ENCODE data around the gene ETF1.
"Not testable (repeated sequence)": the region's sequence is repeated elsewhere in the genome, so short reads cannot be mapped to it uniquely, and the experiment has no call there.

The ETF1 gene

DNA sequence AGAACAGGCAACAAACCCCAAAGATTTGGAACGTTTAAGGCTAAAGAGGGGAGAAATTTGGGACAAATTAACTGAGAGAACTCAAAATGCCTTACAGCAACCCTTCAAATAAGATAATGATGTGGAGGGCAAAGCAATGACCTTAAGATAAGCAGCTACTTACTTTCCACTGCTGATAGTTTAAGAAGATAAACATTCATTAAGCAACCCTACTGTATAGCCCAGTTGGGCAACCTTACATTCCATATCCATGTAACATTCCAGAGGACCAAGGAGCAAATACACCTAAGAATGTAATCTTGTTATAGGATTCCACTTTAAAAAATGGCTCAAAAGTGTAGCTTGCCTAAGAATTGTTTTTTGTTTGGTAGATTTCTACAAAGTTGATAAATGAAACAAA, 14.8 kb downstream of the ETF1 start:
- DNase-seq: no peak

GRCh38 chr5:138527170-138527569, 15.9 kb downstream of the ETF1 start:
- DNase-seq: no peak

- no peak for DNase-seq
Measured at GRCh38 chr5:138523406-138523805, 19.6 kb downstream of the ETF1 start.

- DNase-seq: no peak
Measured at GRCh38 chr5:138520971-138521370, 22.1 kb downstream of the ETF1 start.

DNA sequence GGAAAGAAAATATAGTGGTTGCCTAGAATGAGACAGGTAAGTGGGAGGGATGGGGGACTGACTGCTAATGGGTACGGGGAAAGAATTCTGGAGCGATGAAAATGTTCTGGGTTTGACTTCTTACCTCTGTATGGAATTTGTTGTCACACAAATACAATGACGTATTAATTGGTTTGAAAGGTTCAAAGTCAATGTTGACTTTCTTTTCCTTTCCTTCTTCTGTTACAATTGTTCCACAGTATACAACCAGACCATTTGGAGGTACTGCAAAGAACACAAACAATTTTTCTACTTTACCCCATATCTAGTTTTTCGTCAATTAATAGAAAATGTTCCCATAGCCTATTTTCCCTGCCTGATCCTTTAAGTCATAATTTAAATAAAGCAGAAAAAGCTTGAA, 25.6 kb downstream of the ETF1 start:
- no peak for DNase-seq

DNA sequence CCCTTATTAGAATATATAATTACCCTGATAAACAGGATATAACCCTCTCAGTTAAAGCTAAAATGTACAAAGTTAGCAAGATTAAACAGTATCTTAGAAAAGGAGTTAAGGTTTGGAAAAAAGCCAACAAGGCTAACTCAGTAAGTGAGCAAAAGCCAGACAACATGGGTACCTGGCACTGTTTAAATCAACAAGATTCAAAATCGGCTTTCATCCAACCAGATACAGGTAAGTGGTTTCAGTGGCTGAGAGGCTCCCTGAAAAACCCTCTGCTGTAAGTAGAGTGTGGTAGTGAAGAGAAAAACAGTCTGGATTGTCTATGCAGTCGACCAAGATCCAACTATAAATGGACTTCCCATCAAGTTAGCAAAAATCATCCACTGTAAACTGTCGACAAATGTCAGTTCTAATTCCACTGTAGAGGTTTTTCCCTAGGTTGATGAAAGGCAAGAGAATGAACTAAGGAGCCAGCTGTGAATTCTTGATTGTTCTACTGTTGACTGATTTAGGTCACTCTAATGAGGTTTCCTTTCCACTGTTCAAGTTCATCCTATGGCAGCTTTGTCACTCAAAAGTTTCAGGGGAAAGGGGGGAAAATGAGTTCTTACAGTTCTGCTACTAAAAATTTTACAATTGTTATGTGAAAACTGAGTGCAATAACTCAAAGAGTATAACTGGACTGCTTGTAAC, 27.3 kb downstream of the ETF1 start:
- no peak for DNase-seq

DNA sequence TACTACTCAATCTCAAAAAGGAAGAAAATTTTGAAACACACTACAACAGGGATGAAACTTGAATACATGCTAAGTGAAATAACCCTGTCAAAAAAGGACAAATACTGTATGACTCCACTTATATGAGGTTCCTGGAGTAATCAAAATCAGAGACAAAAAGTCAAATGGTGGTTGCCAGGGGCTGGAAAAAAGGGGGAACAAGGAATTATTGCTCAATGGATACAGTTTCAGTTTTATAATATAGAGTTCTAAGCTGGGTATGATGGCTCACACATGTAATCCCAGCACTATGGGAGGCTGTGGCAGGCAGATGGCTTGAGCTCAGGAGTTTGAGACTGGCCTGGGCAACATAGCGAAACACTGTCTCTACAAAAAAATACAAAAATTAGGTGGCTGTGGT, 29.0 kb downstream of the ETF1 start:
- DNase-seq: no peak

DNA sequence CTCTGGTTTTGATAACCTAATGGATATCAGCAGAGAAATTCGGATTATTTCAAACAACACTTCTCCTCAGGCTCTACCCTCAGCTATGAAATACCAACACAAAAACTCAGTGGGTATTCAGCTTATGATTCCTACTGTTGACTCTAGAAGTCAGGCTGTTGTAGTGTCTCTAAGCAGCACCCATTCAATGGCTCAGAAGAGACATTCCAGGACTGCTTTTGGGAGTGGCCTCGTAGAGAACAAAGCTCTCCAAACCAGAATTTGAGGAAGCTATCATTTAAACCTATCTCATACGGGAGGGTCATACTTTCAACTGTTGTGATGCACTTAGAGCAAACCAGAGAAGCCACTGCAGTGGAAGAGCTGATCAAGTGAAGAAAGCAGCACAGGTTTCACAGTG, 34.1 kb downstream of the ETF1 start:
- DNase-seq: no peak

GRCh38 chr5:138507485-138507884, 35.6 kb downstream of the ETF1 start:
- DNase-seq: not testable (repeated sequence)

DNA sequence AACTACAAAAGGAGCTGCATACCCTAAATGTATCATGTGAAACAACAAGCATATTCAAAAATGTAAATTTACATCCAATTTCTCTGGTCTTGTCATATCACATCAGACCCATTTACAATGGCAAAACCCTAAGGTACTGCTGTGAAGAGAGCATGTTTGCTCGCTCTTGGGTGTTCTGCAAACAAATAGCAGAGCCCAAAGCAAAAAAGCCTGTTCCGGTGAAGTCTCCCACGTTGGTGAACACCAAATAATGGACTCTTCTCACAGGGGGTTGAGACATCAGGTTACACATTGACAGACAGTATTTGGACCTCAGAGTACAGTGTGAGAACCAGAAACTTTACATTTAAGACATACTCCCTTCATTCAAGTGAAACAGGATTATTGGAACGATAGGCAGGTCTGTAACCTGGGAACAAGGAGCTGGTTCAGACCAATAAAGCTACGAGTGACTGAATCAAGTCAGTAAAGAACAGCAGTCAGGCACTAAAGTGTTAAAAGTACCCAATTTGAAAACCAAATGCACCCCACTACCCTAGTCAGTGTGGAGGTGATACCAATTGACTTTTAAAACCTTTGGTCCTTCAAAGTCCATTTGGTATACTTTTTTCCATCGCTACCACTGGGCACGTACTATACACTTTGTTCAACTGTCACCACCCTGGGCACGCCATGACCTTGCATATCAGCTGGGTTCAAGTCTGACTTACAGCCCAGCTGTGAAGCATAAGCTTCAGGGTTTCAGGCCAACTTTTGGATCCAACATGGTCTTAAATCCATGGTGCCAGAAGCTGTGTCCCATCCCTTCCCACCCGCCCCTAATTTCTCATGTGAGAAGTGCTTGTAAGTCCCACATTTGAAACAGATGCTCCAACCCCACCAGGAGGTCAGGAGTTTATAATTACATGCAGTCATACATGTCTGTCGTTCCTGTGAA, 36.4 kb downstream of the ETF1 start:
- no peak for DNase-seq

GRCh38 chr5:138504799-138505198, 38.2 kb downstream of the ETF1 start:
- DNase-seq: no peak

GRCh38 chr5:138503487-138504270, 39.4 kb downstream of the ETF1 start:
- no peak for DNase-seq

- no peak for DNase-seq
Measured at GRCh38 chr5:138502521-138502920, 40.5 kb downstream of the ETF1 start.

- no peak for DNase-seq
Measured at GRCh38 chr5:138502121-138502520, 40.9 kb downstream of the ETF1 start.

DNA sequence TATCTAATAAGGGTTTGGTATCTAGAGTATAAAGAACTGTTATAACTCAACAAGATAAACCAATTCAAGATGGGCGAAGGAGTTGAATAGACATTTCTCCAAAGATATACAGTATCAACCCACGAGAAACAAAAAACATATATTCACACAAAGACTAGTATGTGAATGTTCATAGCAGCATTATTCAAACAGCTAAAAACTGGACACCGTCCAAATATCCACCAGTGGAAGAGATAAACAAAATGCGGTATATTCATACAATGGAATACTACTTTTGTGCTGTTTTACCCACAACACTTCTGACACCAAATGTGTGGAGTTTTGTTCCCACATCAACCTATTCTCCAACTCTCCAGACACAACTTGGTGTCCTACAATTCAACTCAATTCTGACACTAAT, 44.7 kb downstream of the ETF1 start:
- no peak for DNase-seq

DNA sequence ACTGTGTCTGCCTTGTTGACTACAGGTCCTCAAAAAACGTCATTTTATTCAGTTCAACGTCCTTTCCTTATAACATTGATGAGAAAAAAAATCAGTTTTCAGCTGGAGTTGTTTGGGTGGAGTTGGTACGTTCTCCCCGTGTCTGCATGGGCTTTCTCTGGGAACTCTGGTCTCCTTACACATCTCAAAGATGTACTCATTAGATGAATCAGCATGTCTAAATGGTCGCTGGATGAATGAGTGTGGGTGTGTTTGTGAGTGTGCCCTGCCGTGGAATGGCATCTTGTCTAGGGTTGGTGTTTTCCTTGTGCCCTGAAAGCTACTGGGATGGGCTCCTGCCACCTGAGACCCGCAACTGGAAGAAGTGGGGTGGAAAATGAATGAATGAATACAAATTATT, 47.7 kb downstream of the ETF1 start:
- DNase-seq: no peak

- DNase-seq: no peak
Measured at GRCh38 chr5:138492560-138493045, 50.4 kb downstream of the ETF1 start.

DNA sequence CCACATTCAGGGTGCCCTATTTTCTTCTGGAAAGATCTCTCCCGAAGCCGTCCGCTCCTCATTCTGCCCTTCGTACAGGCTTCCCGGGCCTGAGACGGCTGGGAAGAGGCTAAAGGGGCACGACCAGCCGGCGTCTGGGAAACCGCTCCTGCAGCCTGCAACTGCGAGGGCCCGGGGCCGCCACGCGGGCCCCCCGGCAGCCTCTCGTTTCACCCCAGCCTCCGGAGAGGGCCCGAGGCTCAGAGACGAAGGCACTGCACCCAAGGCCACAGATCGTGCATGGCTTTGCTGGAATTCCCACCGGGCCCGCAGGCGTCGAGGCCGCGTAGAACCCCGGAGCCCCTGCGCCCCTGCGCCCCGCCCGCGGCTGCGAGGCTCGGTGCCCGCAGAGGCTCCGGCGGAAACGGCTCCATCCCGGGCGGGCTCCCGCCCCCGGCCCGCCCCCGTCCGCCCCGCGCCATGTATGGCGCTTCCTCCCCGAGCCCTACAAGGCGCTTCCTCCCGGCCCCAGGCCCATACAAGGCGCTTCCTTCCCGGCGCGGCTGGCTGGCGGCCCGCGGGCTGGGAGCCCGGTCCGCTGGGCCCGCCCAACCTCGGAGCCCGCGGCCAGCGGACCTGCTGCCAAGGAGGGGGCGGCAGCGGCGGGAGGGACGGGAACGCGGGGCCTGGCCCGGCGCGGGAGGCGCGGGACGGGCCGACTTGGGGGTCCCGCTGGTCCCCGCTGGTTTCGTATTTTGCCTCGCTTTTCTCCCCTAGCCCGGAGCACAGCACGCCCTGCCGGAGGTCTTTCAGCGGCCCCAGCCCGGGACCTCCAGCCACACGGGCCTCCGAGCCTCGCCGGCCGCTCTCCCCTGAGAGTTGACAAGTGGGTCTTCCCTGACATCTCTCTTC, 51.1 kb downstream of the ETF1 start:
- DNase-seq: peak; percentile 75

GRCh38 chr5:138491284-138491648, 51.8 kb downstream of the ETF1 start:
- no peak for DNase-seq

DNA sequence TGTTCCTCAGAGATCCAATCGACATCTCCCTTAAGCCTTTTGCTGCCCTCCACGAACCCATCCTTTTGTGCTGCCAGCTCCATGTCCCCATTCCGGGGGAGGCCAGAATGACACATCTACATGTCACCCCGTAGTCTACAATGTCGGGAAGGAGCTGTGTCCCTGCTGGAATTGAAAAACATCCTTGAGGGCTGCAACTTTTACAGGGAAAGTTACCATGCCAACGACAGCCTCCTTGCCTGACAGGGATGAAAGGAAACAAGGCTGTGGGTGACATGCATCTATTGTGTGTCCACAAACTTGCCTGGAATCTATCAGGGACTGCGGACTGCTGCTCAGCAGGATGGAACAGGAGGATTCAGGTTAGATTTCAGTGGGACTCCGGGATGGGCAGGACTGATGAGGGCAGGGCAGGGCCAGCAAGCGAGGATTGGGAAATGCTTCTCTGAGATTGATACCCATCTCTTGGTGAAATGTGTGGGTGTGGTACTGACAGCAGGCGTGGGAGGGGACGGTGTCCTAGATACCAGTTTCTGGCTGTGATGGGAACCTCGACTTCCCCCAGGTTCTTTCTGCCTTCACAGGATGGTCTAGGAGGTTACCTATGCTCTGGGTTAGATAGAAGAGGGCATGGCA, 52.3 kb downstream of the ETF1 start:
- no peak for DNase-seq

- no peak for DNase-seq
Measured at GRCh38 chr5:138489683-138490061, 53.4 kb downstream of the ETF1 start.

DNA sequence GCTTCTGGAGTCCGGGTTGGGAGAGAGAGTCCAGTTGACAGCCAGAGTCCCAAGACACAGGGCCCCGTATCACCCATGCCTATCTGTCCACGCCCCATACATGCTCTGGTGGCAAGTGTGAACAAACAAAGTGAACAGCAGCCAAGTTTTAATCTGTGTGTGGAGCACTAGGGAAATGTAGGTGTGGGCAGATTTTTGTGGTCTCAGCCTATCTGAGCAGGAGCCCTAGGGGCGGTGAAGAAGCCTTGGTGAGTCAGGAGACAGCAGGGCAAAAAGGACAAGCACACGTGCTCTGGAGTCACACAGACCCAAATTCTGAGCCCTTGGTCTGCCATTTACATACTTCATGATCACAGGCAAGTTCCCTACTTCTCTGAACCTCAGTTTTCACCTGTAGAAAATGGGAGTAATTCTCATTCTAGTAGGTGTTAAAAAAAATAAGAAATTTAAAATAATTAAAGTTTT, 54.5 kb downstream of the ETF1 start:
- DNase-seq: no peak
